Measurements from ENCODE around the gene LOC101059915.
A peak's percentile ranks its signal among the peaks of the same experiment; 100 is the strongest.
"Not testable (repeated sequence)": the region's sequence is repeated elsewhere in the genome, so short reads cannot be mapped to it uniquely, and the experiment has no call there.

LOC101059915 gene

DNA sequence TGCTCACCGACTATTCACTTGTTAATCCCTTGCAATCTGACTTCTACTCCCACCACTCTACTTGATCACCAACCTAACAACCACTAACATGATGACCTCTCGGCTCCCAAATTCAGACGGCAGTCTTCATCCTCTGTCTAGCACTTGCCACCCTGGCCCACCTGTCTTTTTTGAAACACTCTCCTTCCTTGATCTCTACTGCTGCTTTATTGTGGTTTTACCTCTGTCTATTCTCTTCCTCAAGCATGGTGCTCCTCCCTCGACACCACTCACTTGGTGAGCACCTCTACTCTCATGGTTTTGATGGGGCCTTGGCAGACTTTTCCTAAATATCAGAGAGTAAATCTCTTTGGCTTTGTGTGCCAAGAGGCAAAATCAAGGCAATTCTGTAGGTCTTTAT, 27.3 kb upstream of the LOC101059915 start:
- no peak for DNase-seq (ENCODE audit: low spot score)

DNA sequence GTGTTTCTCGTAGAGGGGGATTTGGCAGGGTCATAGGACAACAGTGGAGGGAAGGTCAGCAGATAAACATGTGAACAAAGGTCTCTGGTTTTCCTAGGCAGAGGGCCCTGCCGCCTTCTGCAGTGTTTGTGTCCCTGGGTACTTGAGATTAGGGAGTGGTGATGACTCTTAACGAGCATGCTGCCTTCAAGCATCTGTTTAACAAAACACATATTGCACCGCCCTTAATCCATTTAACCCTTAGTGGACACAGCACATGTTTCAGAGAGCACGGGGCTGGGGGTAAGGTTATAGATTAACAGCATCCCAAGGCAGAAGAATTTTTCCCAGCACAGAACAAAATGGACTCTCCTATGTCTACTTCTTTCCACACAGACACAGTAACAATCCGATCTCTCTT, 22.9 kb upstream of the LOC101059915 start:
- DNase-seq (ENCODE audit: low spot score): not testable (repeated sequence)

DNA sequence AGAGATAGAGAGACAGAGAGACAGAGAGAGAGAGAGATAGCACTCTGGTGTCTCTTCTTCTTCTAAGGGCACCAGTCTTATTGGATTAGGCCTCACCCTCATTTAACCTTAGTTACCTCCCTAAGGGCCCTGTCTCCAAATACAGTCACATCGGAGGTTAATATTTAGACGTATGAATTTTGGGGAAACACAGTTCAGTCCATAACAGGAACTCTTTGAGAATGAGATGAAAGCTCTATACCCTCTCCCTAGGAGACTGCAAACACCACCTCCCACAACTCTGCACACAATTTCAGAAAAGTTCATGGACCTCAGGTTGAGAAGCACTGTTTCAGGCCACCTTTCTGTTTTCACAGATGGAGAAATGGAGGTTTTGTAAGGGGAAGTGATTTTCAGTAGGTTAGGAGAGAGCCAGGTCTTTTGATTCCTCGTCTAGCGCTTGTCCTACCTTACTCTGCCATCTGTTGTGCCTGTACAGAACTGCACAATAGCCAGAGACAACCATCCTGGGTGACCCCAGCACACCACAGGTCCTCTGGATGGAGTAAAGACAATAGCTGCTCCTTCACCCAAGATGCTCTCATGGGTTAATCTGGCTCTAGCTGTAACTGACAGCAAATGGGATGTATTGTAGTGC, 16.9 kb upstream of the LOC101059915 start:
- DNase-seq (ENCODE audit: low spot score): no peak

DNA sequence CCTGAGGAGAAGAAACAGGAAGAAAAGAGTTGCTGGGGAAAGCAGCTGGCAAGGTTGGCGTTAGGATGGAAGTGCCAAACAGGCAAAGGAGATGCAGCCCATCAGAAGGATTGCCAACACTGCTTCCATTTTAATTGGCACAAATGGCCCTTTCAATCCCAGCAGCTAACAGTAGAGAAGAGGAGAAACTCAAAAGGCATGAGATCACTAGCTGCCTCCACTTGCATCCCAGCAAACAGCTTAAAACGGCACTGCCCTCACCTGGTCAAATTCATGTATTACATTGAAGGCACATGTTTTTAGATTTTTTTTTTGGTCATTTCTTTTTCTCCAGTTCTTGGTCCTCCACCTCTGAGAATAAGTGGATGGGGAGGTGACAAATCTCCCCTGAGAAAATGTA, 14.9 kb upstream of the LOC101059915 start:
- DNase-seq (ENCODE audit: low spot score): peak; percentile 29

DNA sequence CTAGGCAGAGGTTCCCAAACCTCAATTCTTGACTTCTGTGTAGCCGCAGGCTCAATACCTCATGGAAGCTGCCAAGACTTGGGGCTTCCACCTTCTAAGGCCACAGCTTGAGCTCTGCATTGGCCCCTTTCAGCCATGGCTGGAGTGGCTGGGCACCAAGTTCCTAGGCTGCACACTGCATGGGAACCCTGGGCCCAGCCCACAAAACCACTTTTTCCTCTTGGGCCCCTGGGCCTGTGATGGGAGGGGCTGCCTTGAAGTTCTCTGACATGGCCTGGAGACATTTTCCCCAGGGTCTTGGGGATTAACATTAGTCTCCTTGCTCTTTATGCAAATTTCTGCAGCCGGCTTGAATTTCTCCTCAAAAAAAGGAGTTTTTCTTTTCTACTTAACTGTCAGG, 14.0 kb upstream of the LOC101059915 start:
- no peak for DNase-seq (ENCODE audit: low spot score)

DNA sequence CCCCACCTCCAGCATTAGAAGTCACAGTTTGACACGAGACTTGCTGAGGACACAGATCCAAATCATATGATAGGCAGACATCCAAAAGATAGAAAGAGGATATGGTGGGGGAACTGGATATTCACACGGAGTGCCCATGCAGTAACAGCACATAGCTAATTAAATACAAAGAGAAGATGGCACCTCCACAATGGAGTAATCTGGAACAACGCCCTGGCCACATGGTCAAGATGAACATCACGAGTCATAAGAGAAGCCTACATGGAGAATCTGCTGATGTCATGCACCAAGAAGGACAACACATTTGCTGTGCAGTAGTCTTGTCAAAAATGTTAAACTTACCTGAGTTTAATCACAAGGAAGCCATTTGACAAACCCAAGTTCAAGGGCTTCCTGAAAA, 10.1 kb upstream of the LOC101059915 start:
- no peak for DNase-seq (ENCODE audit: low spot score)

DNA sequence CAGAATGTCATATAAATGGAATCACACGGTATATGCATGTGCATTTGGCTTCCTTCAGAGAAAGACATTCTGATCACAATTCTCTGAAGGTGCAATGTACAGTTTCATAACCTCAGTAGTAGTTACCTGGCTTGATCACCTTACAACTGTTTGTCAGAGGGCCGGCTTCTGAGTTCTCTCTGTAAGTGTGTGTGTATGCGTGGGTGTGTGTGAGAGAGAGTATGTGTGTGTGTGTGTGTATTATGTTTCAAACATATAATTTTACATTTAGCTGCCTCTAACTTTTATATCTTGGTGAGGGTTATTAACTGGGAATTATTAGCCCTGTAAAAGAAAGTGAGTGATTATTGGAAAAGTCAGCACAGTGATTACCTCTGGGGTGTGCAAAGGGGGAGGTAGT, 8.0 kb upstream of the LOC101059915 start:
- no peak for DNase-seq (ENCODE audit: low spot score)

DNA sequence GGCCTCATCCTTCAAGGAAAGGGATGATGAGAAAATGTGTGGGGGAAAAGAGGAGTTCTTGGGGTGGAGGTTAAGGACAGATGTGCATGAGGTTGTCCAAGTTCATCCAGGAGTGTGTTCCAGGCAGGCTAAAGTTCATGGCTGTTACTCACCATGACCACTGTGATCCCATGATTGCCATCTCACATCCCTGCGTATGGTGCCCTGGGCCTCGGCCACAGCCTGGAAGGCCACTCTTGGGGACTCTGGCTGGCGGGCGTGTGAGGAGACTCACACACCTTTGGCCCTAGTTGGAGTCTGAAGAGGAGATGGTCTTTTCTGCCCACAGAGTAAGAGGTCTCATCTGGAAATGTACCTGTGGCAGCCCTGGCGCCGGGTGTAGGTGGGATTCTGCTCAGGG, 7.4 kb upstream of the LOC101059915 start:
- DNase-seq (ENCODE audit: low spot score): no peak

DNA sequence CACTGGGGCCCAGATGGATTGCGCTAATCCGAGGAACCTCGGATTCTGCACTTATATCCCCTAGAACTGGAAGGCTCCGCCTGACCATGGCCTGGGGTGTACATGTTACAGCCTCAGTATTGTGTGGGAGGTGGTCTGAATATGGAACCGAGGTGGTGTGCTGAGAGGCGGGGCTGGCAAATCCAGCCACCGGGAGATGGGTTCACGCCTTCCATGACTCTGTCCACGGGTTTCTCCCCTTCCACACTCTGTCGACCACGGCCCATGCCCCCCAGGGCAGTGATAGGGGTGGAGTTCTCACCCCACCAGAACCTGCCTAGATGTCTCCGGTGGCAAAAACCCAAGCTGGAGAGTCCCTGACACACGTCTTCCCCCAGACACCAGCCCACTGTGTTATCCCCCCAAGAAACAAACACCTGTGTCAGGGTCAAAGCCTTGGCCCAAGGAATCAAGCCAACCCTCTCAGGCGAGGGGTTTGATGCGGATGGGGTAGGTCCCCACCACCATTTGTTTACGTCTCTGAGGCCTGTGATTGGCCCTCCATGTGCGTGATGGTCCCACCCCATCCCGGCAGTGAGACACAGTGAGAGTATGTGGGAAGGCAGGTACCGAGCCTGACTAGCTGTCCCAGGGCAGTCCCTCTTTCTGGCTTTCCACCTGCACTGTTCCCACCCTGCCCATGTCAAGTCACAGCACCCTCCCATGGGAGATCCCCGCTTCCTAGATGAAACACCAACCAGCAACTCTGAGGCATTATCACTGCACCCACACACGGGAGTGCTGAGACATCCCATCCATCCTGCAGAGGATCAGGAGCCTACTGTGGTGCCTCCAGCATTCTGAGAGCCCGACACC, 6.6 kb upstream of the LOC101059915 start:
- no peak for DNase-seq (ENCODE audit: low spot score)

DNA sequence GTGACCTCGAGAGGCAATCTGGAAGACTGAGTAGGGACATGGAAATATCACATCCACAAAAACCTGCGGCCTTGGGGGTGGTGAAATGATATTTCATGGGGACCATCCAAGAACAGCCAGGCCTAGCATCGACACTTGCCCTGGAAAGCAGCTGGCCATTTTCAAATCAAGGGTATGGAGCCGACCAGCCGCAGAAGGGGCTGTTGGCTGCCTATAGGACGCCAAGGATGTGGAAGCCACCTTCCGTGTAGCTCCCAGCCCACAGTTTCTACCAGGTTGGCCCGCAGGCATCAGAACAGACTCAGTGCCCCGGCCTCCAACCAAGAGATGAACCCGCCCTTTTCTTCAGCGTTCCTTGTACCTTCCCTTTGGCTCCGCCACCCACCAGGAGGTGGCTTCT, 5.4 kb upstream of the LOC101059915 start:
- no peak for DNase-seq (ENCODE audit: low spot score)

DNA sequence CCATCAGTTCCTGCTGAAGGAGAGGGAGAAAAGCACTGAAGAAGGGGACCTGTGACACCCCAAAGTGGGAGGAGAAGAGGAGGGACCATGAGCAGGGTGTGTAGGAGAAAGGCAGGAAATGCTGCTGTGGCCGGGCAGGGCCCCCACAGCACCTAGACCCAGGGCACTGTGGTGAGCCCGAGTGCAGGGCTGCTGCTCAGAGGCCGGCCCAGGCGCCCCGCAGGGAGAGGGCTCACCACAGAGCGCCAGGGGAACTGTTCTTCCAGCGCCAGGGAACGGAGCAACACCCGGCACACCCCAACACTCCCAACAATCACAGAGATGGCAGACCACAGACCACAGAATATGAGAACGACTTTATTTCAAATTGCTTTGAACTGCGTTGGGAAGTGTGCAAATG, 4.7 kb upstream of the LOC101059915 start:
- DNase-seq (ENCODE audit: low spot score): not testable (repeated sequence)

DNA sequence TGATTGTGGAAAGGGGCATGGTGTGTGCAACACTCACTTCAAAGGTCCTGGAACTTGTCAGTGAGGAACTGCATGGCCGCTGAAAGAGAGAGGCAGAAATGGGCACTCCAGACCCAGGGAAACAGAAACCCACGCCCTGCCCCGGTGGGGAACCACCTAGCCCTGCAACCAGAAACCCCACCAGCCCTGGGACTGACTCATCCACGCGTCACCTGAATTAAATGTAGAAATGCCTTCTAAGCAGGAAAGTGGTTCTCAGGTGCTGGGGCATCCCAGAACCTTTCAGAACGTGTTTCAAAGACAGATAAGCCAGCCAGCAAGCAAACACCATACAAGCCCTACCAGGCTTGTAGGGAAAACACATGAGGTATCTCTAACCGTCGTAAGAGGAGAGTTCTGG, 4.1 kb upstream of the LOC101059915 start:
- DNase-seq (ENCODE audit: low spot score): not testable (repeated sequence)

DNA sequence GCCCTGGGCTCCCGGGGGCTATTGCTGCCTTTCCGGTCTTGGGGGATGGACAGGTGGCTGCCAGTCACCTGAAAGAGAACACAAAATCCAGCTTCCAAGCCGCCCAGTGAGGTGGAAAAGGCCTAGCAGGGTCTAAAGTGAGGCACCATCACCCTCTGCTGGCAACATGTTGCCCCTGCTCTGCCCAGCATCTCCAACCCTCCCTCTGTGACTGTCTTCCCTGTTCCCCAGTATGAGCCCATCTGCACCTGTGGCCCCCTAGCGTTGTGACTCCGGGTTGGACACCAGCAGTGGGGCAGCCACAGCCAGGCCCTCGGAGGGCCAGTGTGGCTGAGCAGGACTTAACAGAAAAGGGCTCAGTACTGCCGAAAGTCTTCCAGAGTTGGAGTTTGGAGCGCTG, 3.1 kb upstream of the LOC101059915 start:
- not testable (repeated sequence) for DNase-seq (ENCODE audit: low spot score)

DNA sequence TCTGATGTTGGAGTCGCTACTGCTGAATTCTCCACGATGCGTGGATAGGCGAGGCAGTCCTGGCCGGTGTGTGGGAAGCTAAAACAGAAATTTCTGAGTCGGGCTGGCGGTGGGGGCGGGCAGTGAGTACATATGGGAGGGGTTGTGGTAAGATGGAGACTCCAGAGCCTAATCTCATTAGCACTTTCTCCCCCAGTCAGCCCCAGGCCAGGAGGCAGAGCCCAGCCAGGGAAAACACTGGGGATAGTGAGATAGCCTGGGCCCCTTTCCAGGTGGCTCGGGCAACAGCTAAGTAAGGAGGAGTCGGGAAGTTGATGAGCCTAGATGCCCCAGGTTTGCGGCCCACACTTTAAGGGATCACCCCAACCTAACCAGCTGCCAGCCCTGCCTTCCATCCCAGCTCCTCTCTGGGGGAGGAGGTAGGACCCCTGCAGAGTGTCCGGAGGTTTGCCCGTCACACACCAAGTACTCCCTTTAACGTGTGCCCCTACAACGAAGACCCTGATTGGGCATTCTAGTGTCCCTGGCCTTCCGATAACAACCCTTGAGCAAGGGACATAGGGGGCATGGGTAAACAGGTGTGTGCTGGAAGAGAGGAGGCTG, 2.4 kb upstream of the LOC101059915 start:
- no peak for DNase-seq (ENCODE audit: low spot score)

DNA sequence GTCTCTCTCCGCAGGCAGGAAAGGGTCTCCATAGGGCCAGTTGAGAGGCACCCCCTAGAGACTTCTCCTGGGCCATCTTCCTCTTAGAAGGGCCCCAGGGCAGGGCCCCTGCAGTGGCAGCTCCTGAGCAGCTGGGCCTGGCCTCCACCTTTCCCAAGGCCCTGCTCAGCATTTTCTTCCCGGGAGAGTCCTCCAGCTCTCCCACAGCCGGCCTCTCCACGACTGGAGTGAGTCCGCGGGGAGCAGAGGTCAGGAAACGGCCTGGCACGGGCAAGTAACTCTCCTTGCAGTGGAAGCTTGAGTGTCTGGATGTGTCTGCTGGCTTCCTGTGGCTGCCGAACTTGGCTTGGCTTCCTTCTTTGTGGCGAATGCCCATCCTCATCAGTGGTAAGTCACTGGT, 1.6 kb upstream of the LOC101059915 start:
- no peak for DNase-seq (ENCODE audit: low spot score)

DNA sequence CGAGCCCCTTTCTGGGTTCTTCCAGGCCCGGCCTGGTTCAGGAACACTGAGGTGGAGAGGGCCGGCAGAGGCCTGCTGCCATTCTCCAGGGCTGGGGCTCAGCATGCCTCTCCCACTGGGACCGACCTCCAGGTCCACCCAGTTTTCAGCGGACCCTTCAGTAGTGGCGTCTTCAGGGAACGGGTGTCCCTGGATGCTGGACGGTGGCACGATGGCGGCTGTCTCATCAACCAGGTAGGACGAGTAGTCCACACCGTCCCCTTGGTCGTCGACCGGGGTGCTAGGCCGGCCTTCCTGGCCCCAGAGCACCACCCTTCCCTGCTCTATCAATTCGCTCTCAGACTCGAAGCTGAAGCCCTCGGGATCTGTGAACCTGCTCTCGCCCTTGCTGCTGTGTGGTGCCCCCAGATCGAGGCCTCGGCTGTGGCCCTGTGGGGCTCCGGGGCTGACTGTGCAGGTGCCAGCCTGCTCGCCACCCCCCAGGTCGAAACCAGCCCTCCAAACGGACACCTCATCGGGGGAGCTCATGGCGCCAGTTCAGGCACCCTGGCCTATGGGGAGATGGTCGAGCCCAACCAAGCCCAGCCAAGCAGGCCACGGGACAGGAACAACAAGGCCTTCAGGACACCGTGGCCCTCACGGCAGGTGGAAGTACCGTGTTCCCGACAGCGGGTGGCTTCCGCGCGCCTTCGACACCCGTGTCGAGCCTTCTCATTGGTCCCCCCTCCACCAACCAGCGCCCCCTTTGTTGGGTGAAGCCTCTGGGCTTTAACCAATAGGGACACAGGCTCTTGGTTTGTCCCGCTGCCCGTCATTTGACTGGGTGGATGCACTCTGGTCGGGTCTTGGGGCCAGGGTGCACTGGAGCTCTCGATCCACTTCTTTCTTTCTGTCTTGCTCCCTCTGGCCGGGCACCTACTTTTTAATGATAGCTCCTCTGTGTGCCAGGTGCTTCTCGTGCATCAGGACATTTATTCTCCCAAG, 814 bp upstream of the LOC101059915 start:
- no peak for DNase-seq (ENCODE audit: low spot score)

DNA sequence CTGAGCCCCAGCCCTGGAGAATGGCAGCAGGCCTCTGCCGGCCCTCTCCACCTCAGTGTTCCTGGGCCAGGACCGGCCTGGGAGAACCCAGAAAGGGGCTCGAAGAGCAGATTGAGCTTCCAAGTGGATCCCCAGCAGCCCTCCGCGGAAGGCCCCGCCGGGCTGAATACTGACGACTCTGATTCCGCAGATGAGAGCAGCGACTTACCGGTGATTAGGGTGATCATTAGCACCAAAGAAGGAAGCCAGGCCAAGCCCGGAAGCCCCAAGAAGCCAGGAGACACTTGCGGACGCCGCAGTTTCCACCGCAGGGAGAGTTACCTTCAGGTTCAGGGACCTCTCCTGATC, 876 bp downstream of the LOC101059915 start:
- no peak for DNase-seq (ENCODE audit: low spot score)

DNA sequence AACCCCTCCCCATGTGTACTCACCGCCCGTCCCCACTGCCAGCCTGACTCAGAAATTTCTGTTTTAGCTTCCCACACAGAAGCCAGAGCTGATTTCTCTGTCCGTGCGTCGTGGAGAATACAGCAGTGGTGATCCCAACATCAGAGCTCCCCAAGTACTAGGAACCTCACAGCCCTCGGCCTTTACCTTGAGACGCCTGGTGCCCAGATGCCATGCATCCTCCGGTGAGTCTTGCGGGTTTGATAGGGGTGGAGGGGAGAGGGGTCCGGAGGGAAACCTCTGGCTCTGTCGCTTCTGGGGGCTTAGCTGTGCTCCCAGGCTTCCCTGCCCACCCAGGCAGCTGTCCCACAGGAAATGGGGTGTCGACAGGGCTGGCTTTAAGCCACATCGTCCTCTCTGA, 2.1 kb downstream of the LOC101059915 start:
- no peak for DNase-seq (ENCODE audit: low spot score)

DNA sequence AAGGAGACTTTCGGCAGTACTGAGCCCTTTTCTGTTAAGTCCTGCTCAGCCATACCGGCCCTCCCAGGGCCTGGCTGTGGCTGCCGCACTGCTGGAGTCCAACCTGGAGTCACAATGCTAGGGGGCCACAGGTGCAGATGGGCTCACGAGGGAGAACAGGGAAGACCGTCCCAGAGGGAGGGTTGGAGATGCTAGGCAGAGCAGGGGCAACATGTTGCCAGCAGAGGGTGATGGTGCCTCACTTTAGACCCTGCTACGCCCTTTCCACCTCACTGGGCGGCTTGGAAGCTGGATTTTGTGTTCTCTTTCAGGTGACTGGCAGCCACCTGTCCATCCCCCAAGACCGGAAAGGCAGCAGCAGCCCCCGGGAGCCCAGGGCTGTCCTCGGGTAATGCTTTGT, 2.6 kb downstream of the LOC101059915 start:
- DNase-seq (ENCODE audit: low spot score): not testable (repeated sequence)

DNA sequence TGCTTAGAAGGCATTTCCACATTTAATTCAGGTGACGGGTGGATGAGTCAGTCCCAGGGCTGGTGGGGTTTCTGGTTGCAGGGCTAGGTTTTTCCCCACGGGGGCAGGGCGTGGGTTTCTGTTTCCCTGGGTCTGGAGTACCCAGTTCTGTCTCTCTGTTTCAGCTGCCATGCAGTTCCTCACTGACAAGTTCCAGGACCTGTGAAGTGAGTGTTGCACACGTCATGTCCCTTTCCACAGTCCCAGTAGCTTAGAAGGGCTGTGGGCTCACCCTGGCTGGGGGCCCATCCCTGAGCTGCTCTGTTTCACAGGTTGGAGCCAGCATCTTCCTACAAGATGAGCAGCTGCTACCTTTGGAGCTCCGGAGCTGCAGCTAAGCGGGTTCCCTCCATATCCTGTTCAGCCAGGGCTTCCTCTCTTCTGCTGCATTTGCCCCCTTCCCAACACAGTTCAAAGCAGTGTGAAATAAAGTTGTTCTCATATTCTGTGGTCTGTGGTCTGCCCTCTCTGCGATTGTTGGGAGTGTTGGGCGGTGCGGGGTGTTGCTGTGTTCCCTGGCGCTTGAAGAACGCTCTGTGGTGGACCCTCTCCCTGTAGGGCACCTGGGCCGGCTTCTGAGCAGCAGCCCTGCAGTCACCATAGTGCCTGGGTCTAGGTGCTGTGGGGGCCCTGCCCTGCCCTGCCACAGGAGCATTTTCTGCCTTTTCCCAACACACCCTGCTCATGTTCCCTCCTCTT, 3.9 kb downstream of the LOC101059915 start:
- no peak for DNase-seq (ENCODE audit: low spot score)

DNA sequence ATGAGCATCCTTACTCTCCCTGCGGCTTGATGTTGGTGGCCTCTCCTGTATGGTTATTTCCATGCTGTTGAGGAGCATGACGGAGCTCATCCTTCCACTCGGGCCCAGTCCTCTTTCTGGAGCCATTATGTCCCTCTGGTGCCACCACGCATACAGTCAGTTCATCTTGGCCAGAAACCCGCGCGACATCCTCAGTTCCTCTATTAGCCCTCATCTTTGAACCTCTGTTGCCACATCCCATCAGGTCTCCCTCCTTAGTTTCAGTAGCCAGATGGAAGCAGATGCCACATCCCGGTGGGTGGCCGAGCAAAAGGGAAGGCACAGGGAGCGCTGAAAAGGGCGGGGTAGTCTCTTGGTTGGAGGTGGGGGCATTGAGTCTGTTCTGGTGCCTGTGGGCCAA, 4.6 kb downstream of the LOC101059915 start:
- DNase-seq (ENCODE audit: low spot score): no peak

Measured in kidney capillary endothelial cell (primary cell).